HuH-7 (cell line): Measurements from ENCODE around the gene ITGAV.
"Not testable (repeated sequence)": the region's sequence is repeated elsewhere in the genome, so short reads cannot be mapped to it uniquely, and the experiment has no call there.

ENCODE experiments used
- DNase-seq: peaks from one replicate; pipeline ENCODE4 v3.0.0; 2011; ENCODE audit warnings: low spot score

The ITGAV gene

DNA sequence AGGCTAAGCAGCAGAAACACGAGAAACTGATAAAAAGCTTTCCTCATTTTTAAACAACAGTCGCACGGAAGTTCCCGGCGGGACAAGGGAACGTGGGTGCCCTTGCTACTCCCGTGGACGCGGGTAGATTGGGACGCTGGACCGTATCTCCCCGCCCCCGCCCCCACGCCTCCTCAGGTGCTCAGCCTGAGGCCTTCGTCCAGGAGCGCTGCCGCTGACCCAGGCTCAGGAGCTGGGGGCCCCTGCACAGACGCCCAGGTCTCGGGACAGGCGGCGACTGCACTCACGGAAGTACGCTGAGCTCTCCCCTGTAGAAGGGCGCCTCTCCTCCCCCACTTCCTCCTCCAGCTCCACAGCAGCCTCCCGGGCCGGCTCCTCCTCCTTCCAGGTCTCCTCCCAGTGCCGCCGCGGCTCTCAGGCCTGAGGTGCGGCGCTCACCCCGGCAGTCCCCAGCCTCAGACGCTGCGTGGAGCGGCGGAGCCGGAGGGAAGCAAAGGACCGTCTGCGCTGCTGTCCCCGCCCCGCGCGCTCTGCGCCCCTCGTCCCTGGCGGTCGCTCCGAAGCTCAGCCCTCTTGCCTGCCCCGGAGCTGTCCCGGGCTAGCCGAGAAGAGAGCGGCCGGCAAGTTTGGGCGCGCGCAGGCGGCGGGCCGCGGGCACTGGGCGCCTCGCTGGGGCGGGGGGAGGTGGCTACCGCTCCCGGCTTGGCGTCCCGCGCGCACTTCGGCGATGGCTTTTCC, at the start of gene ITGAV:
ITGAV (plus strand) TSS at position 445 of the 738 bp plus-strand sequence; CDS start at position 728, 283 bp downstream.
- DNase-seq = peak; percentile 88

DNA sequence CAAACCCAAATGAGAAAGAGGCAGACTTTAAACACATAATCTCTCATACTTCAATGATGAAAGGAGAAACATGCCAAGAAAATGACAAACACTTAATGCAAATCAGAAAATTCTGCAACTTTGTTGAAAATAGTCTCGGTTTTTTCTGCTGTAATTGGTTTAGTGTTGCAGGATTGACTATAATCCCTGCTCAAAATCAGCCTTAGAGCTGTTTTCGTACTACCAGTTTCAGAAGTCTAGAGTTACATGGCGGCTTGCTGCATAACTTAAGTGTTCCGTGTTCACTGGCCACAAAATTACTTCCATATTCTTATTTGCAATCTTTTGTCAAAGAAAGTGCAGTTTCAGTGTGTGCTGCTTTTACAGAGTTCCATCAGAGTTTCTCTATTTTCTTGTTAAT, 48.9 kb upstream of the ITGAV start:
- DNase-seq = no peak

DNA sequence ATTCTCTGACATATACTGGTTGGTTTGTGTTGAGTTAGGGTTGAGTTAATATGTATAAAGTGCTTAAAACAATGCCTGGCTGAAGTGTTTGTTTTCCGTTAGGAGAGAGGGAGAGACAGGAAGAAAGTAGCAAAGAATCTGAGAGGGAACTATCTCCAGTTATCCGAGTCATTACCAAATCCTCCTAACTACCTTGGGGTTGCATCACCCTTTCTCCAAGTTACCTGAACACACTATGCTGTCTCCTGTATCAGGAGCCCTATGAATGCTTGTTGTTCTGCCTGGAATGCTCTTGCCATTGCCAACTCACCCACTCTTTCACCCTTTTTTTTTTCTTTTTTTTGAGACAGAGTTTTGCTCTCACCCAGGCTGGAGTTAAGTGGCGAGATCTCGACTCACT, 47.9 kb upstream of the ITGAV start:
- no peak for DNase-seq

DNA sequence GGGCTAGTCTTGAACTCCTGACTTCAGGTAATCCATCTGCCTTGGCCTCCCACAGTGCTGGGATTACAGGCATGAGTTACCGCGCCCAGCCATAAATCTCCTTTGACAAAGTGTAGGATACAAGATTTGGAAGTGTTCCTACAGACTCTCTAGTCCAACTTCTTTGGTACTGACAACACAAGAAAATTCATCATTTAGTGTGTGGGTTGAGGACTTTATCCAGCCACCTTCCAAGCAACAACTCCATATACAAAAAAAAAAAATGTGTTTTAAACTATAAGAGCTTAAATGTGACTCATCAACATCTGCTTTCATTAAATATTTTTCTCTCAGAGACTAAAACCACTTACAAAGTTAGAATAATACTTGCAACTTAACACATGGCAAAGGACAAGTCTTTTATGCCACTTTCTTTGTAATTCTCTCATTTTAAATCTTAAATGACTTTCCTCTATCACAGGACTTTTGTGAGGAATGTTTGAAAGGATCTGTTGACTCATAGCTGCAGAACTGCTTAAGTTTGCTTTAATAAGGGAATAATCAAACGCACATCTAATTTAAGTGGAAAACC, 46.2 kb upstream of the ITGAV start:
- DNase-seq = no peak

DNA sequence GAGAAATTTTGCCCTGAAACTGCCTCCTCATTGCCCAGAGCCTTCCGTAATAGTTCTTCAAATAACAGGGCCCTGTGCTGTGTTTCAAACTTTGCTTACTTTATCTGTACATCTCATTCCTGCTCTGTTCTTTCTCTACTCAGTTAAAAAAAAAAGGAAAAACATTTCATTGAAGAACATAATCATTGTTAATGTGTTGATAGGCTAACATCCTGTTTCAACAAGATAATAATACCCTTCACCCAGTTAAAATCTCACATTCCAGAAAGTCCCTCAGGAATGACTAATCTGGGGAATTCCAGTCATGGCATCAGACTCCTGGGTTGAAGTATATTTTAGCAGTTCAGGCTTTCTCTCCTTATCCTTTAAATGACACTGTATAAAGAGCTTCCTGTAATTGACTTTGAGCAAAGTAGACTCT, 45.6 kb upstream of the ITGAV start:
- peak; percentile 17 for DNase-seq

DNA sequence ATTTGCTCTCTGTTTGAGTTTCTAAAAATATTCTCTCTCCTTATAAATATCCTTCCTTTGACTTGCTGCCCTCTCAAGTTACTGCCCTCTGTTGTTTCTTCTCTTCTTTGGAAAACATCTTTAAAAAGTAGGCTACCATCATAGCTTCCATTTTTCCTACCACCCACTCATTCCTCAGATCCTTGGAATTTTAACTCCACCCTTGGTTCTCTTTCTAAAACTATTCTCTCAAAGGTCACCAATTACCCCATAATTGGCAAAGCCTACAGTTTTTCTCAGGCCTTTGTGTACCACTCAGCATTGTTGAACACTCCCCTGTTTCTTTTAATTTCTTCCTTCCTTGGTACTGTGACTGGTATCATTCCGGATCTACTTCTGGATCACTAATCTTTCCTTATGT, 43.0 kb upstream of the ITGAV start:
- DNase-seq = no peak

DNA sequence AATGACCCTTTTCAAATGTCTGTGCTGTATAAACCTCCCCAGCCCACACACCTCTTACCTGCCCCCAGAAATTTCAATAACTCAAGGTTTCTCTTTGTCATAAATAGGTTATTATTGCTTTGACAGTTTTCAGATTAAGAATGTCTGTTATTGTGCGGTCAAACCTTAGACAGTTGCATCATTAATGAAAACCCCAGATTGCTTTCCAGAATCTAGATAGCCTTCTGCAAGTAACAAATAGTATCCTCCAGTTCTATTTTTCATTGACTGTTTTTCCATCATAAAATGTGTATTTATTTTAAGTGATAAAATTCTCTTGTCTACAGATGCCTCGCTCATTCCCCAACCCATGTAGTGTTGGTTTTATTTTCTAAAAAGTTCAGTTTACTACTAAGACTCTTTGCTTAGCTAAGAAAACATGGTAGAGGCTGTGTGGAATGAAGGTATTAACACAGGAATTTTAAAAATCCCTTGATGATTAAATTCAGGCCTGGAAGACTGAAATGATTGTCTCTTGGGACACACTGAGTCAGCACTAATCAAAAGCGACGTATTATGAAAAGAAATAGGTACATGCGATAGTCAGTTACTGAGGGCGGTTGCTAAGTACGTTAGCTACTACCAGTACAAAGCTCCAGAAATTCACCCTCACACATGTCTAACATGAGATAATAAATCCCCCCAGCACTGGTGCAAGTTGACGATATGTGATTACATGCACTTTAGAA, 38.4 kb upstream of the ITGAV start:
- no peak for DNase-seq

DNA sequence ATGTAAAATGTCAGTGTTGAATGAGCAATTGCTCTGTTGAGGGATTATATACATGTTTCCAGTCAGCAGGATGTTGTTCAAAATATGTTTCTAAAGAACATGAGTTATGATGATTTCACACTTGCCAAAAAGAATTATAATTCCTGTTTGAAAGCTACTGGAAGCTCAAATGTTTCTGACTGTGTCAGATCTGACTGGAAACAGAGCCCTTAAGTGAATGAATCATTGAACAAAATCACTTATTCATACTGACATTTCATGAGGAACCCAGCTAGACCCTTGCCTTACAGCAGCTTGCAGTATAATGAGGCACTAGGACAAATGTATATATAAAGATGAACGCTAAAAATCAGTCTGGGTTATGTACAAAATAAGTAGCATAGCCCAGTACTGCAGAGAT, 35.4 kb upstream of the ITGAV start:
- no peak for DNase-seq

DNA sequence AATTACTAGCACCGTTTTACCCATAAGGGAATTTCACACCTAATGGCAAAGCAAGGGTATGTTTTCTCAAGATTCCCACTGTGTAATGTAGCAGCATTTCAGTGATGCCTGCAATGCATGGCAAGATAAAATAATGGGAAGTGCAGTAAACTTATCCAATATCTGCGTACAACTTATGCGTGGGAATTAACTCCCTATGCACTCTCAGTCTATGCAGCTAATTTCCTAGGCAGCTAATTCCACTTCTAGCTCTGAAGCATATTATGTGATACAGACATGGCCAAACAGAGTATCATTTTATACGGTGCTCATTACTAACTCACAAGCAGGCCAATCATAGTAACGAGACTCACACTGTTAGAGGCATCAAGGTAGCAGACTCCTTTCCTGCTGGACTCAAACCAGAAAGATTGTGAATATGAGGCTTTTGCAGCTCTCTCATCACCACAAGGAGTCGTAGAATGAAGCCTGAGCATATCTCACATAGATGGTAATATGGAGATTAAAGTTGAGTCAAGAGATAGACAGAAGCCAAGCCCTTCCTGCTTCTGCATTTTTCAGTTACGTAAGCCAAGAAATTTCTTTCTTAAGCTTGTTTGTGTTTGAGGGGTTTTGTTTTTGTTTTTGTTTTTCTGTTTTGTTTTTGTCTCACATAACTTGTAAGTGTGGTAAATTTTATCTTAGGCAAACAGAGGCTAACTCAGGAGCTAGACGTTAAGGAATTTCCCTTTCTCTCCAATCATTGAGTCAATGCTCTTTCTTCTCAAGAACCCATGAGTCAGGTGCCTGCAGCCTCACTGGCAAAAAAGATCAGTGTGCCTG, 34.8 kb upstream of the ITGAV start:
- DNase-seq = no peak

DNA sequence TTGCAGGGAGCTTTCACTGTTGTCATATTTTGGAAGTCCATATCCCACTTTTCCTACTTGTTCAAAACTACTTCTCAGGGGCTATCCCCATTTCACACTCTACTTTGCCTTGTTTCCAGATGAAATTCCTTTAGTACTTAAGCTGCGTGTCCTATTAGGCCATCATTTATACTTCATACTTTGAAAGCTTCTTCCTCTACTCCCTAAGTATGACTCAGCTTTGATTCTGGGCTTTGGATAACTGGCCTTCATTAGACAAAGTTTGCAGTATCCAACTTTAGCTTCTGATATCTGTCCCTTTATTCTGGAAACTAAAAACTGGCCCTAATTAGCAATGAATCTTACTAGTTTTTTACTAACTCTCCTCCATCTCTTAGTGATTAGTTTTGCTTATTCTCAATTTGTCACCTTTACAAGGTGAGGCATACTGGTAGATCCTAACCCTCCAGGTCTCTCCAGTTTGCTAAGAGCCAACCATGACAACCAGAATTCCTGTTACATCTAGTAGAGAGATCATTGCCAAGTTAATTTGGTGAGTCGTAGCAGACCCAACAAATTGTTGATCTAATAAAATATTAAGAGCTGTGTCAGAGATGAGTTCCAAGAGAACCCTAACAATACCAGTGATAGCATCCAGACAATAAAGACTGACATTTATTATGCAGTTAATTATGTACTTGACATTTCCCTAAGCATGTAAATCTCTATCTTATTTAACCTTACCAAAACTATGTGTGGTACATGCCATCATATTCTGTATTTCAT, 31.2 kb upstream of the ITGAV start:
- DNase-seq = no peak

DNA sequence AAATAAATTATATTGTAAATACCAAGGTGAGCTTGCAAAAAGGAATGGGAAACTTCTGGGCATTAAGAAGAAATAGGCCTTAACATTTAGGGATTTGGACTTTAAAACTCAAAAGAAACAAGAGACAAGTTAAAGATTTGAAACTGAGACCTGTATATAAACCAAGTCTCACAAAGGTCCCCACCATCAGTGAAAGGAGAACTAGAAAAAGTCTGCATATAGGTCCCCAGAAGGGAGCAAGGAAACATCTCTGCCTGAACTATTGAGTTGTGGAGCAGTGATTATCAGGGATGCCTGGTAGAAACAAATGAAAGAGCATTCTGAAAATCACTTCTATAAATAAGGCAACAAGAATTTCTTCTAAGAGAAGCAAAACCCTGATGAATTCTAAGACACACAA, 30.5 kb upstream of the ITGAV start:
- no peak for DNase-seq

DNA sequence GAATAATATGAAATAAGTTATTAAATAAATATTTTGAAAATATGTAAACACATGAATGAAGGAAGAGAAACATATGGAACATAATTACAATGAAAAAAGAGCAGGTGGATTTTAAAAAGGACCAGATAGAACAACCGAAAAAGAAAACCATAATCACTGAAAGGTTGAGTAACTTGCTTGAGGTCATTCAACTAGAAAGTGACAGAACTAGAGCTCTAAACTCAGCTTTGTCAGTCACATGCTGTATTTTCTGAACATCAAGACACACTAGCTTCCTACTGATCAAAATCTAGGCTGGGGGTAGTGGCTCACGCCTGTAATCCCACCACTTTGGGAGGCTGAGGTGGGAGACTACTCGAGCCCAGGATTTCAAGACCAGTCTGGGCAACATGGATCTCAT, 30.0 kb upstream of the ITGAV start:
- DNase-seq = no peak

DNA sequence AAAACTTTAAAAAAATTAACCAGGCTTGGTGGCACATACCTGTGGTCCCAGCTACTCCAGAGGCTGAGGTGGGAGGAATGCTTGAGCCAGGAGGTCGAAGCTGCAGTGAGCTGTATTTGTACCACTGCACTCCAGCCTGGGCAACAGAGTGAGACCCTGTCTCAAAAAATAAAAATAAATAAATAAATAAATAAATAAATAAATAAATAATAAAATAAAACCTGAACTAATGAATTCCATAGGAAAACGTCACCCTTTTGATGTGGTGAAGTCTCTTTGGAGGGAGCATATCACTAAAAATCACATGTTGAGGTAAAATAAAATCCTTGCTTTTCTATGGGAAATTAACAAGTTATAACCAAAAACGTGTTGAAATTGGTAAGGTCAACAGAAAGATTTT, 29.6 kb upstream of the ITGAV start:
- DNase-seq = no peak

DNA sequence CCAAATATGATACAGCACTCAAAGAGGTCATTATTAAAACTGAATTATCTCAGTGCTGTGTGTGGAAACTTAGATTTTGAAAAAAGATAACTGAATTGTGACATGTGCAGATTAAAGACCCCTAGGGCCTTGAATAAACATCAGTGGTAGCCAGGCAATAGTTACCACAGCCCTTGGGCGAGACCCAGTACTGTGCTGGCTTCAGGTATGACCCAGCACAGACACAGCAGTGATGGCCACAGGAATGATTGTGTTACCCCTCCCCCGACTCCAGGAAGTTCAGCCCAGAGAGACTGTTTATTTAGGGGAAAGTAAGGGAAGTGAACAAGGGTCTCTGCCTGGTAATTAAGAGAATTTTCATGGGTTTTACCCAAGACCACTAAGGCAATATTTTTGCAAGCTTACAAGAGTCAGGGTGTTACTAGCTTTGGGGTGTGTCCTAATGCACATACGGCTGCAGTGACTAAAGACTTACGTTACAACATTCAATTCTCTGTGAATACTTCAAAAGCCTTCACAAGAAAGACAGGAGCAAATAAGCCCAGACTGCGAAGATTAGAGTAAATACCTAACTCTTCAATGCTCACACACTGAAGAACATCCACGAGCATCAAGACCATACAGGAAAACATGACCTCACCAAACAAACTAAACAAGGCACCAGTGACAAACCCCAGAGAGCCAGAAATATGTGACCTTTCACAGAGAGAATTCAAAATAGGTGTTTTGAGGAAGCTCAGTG, 28.2 kb upstream of the ITGAV start:
- peak; percentile 12 for DNase-seq

DNA sequence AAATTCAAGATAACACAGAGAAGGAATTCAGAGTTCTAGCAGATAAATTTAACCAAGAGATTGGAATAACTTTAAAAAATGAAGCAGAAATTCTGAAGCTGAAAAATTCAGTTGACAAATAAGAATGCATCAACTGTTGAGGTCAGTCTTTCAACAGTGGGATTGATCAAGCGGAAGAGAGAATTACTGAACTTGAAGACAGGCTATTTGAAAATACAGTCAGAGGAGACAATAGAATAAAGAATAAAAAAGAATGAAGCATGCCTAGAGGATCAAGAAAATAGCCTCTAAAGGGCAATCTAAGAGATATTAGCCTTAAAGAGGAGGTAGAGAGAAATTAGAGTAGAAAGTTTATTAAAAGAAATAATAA, 27.7 kb upstream of the ITGAV start:
- DNase-seq = no peak

DNA sequence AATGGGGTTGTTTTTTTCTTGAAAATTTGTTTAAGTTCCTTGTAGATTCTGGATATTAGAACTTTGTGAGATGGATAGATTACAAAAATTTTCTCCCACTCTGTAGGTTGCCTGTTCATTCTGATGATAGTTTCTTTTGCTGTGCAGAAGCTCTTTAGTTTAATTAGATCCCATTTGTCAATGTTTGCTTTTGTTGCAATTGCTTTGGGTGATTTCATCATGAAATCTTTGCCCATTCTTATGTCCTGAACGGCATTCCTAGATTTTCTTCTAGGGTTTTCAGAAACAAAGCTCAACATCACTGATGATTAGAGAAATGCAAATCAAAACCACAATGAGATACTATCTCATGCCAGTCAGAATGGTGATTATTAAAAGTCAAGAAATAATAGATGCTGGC, 21.3 kb upstream of the ITGAV start:
- not testable (repeated sequence) for DNase-seq

DNA sequence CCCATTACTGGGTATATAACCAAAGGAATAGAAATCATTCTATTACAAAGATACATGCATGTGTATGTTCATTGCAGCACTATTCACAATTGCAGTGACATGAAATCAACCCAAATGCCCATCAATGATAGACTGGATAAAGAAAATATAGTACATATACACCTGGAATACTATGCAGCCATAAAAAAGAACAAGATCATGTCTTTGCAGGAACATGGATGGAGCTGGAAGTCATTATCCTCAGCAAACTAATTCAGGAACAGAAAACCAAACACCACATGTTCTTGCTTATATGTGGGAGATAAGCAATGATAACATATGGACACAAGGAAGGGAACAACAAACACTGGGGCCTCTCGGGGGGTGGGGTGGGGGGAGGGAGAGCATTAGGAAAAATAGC, 20.7 kb upstream of the ITGAV start:
- DNase-seq = not testable (repeated sequence)

DNA sequence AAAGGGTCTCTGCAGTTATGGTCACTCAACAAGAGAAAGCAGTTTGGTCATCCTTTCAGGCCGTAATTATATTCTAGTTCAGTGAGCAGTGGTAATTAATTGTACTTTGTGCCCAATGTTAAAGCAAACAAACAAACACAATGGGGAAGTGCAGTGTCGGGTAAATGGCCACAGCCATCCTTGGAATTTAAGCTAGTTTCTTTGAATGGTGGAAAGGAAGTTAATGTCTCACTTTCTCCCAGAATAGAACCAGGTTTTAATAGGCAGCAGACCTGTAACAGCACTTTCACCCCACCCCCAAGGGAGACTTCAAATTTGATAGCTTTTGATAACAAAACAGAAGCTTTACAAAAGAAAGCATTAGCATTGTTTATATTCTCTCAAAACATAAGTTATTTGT, 20.0 kb upstream of the ITGAV start:
- no peak for DNase-seq

DNA sequence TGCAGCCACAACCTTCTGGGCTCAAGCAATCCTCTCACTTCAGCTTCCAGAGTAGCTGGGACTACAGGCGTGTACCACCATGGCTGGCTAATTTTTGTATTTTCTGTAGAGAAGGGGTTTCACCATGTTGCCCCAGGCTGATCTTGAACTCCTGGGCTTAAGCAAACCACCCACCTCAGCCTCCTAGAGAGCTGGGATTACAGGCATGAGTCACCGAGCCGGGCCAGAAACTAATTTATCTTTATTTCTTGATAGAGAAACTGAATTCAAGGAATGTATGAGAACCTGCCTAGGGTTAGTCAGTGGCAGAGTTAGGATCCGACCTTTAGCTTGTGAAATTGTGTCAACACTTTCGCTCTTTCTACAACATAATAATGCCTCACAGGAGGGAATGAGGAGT, 19.3 kb upstream of the ITGAV start:
- no peak for DNase-seq

DNA sequence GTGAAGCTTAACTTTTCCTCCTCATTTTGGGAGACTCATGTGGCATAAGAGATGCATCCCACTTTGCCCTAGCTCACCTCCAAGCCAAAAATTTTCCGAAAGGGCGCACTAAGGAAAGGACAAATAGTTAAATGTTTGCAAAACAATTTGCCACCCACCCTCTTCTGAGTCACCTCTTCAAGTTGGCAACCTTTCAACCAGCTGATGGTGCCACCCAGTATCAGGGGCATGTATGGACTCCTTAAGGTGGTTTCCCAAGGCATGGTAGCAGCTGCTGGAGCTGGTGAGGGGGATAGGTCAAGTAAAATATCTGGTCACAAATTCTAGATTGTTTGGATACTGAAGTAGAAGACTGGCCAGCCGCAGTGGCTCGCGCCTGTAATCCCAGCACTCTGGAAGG, 17.2 kb upstream of the ITGAV start:
- no peak for DNase-seq

DNA sequence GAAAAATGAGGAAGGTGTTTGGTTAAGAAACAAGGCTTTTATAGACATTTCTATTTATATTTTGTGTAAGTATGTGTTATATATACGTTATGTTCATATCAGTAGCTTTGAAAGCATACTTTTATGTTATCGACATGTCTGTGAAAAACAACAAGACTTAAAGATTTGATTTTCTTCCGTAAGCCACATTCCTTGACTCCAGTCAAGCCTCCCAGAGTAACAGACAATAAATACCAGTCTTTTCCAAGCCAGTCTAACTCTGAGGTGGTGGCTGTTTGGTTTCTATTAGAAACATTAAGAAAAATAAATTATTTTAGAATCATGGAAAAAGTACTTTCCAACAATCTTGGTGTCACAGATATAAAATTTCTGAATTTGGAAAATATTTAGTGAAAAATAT, 16.3 kb upstream of the ITGAV start:
- no peak for DNase-seq
